Stimulated activated CD4-positive, alpha-beta T cell treated with anti-CD3 and anti-CD28 coated beads, Interleukin-1b, Interleukin-23, amount 100 ng/mL, for 48 hours (primary cell): ENCODE data around the gene CLRN1.

Experiments used
- DNase-seq: peaks from one replicate; pipeline ENCODE4 v3.0.0-alpha.2; 2020

The CLRN1 gene

GRCh38 chr3:150917951-150918350 lies 54.6 kb downstream of the CLRN1 start:
- DNase-seq = no peak

- no peak for DNase-seq
Observed at GRCh38 chr3:150913133-150913922, 59.2 kb downstream of the CLRN1 start.

GRCh38 chr3:150912501-150912900 lies 60.0 kb downstream of the CLRN1 start:
- no peak for DNase-seq

GRCh38 chr3:150911771-150912170 lies 60.8 kb downstream of the CLRN1 start:
- no peak for DNase-seq

- DNase-seq = no peak
Observed at GRCh38 chr3:150906461-150906860, 66.1 kb downstream of the CLRN1 start.

GRCh38 chr3:150905746-150906145 lies 66.8 kb downstream of the CLRN1 start:
- DNase-seq = no peak

- no peak for DNase-seq
Observed at GRCh38 chr3:150905339-150905738, 67.2 kb downstream of the CLRN1 start, which contains the start of gene MINDY4B. Gene MINDY4B, minus strand, starts transcription at chr3:150905439. Its CDS starts 0 bp downstream, at chr3:150905439.

- no peak for DNase-seq
Observed at GRCh38 chr3:150902988-150903387, 69.5 kb downstream of the CLRN1 start.

- no peak for DNase-seq
Observed at GRCh38 chr3:150901793-150902192, 70.7 kb downstream of the CLRN1 start.

GRCh38 chr3:150899141-150899540 lies 73.4 kb downstream of the CLRN1 start:
- DNase-seq = no peak

GRCh38 chr3:150898046-150898754 lies 74.3 kb downstream of the CLRN1 start:
- no peak for DNase-seq

- DNase-seq = no peak
Observed at GRCh38 chr3:150897592-150897991, 74.9 kb downstream of the CLRN1 start.

GRCh38 chr3:150890831-150891230 lies 81.7 kb downstream of the CLRN1 start:
- no peak for DNase-seq

- no peak for DNase-seq
Observed at GRCh38 chr3:150890295-150890694, 82.2 kb downstream of the CLRN1 start.

GRCh38 chr3:150889106-150889505 lies 83.4 kb downstream of the CLRN1 start:
- DNase-seq = no peak

GRCh38 chr3:150887031-150887430 lies 85.5 kb downstream of the CLRN1 start:
- no peak for DNase-seq

- no peak for DNase-seq
Observed at GRCh38 chr3:150885535-150885934, 87.0 kb downstream of the CLRN1 start.

GRCh38 chr3:150878996-150879575 lies 93.4 kb downstream of the CLRN1 start:
- no peak for DNase-seq

- no peak for DNase-seq
Observed at GRCh38 chr3:150878290-150878689, 94.2 kb downstream of the CLRN1 start.

GRCh38 chr3:150877303-150877702 lies 95.2 kb downstream of the CLRN1 start:
- no peak for DNase-seq

GRCh38 chr3:150876611-150877265 lies 95.8 kb downstream of the CLRN1 start:
- no peak for DNase-seq
